Astrocyte (in vitro differentiated cells and primary cell): ENCODE data around the gene DENND5B.

Experiments
- CTCF ChIP-seq: IDR thresholded peaks from 2 replicates; pipeline ENCODE4 v1.5.1; 2011; ENCODE audit warnings: low read depth, mild to moderate bottlenecking, inconsistent platforms, low read length, moderate library complexity; ENCODE audit not compliant: insufficient read depth
- EZH2 ChIP-seq: IDR thresholded peaks from 2 replicates; pipeline ENCODE4 v1.6.1; 2012; ENCODE audit warnings: mild to moderate bottlenecking, low read length, inconsistent platforms; ENCODE audit not compliant: insufficient read depth

- TF ChIP-seq CTCF (no peak), EZH2 (no peak)
These were observed 36.6 kb upstream of the DENND5B start for GRCh38 chr12:31627456-31628054.
